Fibroblast of peridontal ligament (primary cell): ENCODE measurements around the gene SMIM5.
A peak's percentile ranks its signal among the peaks of the same experiment; 100 is the strongest.

Experiments used
- DNase-seq: peaks from one replicate; pipeline ENCODE4 v3.0.0-alpha.2; 2010; ENCODE audit errors: extremely low read depth

The SMIM5 gene

DNA sequence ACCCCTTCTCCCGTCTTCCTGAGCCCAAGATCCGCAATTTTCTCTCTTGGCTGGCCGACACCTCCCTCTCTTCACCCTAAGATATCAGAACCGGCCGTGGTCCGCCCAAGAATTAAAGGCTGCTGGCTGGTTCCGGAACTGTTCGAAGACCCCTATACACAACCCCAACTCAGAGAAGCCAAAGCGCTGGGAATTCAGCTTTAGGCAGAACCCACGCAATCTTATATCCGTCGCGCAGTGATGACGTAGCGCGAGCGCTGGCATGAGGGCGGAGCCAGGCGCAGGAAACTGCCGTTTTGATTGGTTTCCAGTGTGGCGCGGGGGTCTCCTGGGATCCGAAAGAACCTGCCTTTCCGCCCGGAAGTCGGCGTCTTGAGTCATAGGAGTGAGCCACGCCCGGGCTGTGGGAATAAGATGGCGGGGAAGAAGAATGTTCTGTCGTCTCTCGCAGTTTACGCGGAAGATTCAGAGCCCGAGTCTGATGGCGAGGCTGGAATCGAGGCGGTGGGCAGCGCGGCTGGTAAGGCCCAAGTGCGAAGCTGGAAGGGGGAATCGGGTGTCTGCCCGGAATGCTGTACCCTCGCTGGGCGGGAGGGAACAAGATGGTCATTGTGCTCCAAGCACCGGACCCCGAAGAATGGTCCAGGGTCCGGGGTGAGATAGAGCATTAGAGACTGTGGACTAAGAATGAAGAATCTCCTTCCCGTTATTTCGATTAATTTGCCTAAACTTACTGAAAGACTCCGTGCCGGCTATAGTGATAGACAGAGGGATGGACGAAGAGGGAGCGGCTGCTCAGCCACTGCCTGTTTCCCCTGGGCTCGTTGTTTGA lies 33.9 kb downstream of the SMIM5 start, which contains the start of the genes RECQL5 and SAP30BP:
Gene RECQL5 (minus strand): TSS at position 196 of the 832 bp plus-strand sequence. CDS start 597 bp downstream, outside the sequence.
Gene SAP30BP (plus strand): TSS at position 380 of the 832 bp plus-strand sequence. CDS start 35 bp downstream, at position 415.
- DNase-seq = peak; percentile 98

DNA sequence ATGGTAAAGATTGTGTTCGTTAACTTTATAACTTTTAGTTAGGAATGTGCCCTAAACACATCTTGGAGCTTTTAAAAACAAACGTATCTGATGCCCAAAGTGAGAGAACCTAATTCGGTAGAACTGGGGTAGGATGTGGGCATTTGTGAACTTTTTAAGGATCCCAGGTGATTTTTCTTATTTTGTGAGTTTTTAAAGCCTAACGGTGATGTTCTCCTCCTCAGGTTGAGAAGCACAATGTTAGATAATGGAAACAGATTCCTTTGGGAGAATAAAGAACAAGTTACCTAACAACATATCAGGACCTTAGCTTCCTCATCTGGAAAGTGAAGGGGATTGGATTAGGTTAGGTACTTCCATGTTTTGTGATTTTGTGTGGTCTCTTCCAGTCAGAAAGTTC lies 34.6 kb downstream of the SMIM5 start:
- DNase-seq = no peak

DNA sequence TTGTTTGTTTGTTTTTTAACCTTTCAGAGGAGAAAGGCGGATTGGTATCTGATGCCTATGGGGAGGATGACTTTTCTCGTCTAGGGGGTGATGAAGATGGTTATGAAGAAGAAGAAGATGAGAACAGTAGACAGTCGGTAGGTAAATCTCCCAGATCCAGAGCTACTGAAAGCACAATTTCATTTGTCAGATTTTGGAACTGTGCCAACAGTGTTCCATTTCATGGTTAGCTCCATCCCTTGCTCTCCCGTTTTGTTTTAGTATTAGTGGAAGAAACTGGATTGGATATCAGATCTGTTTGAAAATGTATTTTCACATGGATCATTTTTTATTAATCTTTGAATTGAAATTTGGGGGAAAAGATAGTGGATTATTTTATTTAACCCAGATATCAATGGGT lies 35.3 kb downstream of the SMIM5 start:
- no peak for DNase-seq

DNA sequence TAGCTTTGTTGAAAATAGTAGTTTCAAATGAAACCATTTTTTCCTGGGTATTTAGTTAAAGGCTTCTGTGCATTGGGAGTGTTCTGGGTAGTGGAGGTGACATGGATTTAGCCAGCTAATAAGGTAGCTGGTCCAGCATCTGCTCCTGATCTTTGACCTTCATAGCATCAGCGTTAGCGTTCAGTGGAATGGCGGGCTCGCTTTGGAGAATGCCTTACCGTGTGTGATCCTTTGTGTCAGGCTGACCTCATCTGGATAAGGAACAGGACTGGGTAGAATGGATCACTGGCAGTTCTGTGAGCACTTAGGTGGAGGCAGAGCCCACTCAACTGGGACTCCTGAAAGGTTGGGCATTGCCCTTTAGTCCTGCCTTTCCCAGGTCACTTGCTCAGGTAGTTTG lies 37.6 kb downstream of the SMIM5 start:
- no peak for DNase-seq

DNA sequence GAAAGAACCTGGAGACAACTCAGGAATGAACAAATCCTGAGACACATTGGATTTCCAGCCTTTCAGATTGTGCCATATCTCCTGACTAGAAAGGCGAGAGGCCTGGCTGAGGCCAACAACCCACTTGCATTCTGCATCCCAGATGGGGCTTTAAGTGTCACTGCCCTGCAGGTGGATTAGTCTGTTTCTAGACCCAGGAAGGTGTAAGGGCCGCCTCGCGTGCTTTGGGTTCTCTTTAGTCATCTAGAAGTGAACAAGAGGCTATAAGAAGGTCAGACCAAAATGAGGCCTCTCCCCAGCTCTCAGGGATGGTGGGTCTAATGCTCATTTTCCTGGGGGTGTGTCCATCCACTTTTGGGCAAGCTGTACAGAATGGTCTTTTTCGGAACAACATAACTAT lies 38.8 kb downstream of the SMIM5 start:
- no peak for DNase-seq

DNA sequence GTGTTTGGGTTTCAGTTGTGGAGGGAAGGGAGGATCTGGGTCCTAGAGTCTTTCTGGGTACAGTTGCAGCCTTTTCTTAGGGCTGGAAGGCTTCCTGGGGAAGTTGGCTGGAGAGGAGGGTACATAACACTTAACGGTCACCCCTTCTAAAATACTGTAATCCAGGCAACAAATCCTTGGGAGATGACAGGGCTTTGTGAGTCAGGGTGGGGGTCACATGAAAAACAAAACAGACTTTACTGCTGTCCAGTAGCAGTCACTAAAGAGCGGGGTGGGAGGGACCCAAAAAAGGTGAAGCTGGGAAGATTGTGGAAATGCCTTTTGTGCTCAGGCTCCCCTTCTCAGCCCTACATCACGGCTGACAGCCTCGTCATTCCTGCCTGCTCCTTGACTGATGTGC lies 40.3 kb downstream of the SMIM5 start:
- DNase-seq = no peak

DNA sequence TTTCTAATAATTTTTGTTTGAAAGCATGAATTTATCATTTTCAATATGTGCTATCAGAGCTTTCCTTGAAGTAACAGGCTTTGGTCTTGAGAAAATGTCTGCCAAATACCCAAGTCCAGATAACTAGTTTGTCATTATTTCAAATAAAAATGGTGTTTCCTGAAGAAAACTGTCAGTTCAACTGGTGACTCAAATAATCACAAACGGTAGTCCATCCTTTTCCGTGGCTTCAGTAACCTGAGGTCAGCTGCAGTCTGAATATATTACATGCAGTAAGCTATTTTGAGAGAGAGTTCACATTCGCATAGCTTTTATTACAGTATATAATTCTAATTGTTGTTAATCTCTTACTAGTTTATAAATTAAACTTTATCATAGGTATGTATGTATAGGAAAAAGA lies 43.2 kb downstream of the SMIM5 start:
- DNase-seq = no peak

DNA sequence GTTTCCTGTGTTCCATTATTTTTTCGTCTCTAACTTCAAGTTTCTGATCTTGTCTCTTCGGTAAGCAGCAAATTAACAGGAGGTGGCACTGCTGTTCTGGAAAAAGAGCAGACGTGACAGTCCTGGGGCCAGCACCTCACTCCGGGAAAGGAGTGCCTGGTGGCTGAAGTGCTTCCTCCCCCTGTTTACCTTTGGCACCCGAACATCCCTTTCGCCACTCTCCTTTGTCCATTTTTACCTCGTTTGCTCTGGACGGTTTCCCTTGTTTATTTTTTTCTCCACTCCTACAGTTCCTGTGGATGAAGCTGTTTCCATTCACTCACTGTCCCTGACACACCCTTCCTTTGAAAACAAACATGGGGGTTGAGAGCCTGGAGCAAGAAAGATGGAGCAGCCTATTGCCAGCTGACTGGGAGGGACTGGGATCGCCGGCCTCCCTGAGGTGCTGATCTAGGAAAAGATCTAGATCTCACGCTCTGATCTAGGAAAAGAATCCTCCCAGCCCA lies 46.5 kb downstream of the SMIM5 start:
- DNase-seq = no peak

DNA sequence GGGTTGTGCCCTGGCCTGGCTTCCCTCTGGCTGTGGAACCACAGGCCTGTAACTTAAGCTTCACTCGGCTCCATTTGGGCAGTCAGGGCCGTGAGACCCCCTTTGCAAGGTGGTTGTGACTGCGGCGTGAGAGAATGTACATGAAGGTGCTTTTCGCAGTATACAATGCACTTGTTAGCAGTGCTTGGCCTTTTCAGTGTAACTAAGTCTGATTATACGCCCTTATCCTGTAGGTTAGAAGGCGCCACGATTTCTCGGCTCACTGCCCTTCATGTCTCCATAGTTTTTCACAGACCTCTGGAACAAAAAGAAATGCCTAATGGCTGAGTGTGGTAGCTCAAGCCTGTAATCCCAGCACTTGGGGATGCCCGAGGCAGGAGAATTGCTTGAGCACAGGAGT lies 47.2 kb downstream of the SMIM5 start:
- no peak for DNase-seq

DNA sequence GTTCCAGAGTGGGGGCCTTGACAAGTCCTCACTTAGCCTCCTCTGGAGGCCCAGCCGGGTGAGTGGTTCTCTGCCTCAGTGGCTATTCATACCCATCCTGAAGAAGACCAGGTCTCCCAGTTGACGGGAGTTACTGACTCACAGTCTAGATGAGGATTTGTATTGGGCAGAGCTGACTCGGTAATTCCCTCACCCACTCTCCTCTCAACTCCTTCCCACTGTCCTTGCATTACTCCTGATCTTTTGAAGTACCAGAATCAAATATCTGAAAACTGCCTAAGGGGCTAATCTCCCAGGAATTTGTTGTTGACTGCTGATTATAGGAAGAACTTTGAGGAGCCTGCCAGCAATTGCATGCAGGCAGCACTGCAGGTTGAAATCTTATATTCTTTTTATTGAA lies 48.1 kb downstream of the SMIM5 start:
- peak; percentile 52 for DNase-seq

DNA sequence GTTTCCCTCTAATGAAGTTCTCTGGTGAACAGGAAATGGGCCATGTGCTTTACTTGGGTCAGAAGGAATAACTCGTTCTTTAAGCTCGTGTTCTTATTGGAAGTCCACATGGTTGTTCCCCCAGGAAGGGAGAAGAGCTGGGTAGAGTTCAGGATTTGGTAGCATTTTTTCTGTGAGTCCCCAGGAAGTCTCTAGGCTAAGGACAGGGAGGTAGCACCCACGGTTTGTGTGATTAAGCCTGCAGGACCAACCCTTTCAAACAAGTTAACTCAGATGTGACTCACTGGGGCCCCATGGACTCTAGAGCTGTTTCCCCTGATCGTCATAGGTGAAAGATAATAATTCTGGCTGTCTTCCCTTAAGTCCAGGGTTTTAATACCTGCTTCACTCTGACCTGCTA lies 50.3 kb downstream of the SMIM5 start:
- no peak for DNase-seq

DNA sequence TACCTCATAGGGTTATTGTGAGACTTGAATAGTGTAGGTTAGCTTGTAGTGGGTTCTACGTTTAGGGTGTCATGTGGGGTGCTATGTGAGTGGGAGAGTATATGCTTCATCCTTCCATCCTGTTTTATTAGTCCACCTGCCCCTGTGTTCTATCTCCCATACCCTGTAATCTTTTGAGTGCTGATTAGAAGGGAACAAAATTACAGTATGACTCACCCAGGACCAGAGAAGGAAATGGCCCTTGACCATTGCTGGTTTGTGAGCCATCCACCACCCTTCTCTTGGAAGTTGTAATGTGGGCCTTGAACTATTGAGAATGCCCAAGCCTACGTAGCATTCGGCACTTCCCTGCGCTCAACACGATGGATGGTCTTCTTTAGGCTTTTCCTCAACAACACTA lies 51.0 kb downstream of the SMIM5 start:
- no peak for DNase-seq

DNA sequence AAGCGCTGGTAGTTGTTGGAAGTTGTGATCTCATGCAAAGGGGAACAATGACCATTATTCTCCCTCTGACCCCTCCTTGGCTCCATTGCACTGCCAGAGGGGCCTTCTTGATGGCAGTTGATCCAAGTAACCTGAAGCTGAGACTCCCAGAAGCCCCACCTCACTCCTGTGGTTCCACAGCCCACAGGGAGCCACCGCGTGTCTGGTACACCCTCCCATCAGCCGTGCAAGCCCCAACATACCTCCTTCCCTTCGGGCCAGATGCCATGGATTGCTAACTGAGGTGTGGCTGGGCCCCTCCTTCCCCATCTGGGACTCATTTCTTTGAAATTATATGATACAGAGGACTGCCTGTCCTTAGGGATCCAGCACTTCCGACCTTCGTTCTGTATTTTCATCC lies 51.7 kb downstream of the SMIM5 start:
- no peak for DNase-seq

DNA sequence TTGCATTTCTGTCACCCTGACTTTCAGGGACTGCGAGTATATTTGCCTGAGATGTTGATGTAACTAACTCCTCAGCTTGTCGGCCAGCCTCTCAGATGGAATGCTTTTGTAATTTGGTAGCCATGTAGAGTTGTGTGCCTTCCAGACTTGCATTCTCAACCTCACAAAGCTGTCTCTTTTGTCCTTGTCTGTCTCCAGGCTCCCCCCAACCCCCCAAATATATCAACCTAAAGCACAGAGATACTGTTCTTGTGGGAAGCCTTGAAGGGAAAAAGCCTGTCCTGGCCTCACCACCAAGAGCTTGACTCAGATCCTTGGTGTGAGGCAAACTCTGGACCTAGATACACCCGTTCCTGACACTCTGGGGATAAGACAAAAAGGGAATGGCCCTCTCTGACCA lies 52.3 kb downstream of the SMIM5 start:
- peak; percentile 30 for DNase-seq

DNA sequence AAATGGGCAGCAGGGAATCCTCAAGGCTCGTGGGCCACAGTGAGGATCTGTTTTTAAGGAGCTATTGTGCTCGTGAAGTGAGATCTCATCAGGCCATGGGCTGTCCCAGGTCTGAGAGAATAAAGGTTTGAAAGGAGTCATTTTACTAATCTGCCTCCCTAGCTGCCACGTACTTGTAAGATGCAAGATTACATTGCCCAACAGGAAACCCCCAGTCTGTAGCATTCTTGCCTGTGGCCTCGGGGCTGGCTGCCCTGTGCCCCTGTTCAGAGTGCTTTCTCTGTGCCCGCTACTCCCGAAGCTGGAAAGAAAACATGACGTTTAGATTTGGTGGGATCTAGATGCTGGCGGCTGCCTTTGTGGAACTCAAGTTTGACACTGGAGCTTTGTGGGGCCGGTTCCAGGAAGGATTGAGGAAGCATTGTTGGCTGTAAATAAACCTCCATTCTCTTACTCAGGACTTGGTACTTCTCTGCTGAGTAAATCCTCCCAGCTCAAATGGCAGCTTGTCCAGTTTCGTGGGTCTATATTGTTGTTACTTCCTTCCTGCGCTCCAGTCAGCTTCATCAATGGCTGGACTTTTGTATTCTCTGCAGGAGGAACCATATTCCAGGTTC lies 55.1 kb downstream of the SMIM5 start:
- DNase-seq = no peak

DNA sequence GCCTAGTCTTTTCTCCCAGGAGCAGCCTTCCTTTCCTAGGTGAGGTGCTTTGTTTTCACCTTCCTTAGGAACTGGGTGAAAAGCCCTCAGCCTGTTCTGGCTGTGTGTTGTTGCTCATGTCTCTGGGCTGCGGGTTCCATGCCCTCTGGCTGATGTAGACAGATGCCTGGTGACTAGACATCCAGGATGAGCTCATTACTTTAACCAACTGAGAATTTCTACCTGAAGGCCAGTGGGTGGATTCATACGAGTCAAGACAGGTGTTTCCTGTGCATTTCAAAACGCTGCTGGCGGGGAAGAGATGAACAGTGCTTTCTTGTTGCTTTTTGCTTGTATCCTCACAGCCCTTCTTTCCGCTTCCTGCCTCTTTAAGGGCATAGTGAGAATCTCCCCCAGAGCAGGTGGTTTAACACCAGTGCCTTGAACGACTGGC lies 56.2 kb downstream of the SMIM5 start:
- DNase-seq = no peak
